Activated naive CD8-positive, alpha-beta T cell treated with anti-CD3 and anti-CD28 coated beads, Interleukin-2, amount 50 U/mL, for 24 hours (primary cell): ENCODE data around the gene OR2AE1.
A peak's percentile ranks its signal among the peaks of the same experiment; 100 is the strongest.

Experiments
- ATAC-seq: fragments of 150-1000 bp; cut with Tn5 transposase; one replicate; pipeline ENCODE4 v1.10.0; 2021
- DNase-seq: peaks from one replicate; pipeline ENCODE4 v3.0.0; 2021
- H3K27ac Mint-ChIP-seq: one replicate; pipeline ENCODE4 v1.8.0; 2021; ENCODE audit warnings: mild to moderate bottlenecking, mixed read lengths
- H3K27me3 Mint-ChIP-seq: one replicate; pipeline ENCODE4 v1.8.0; 2021; ENCODE audit warnings: mixed read lengths
- H3K36me3 Mint-ChIP-seq: one replicate; pipeline ENCODE4 v1.8.0; 2021; ENCODE audit warnings: low read depth, mixed read lengths
- H3K4me1 Mint-ChIP-seq: one replicate; pipeline ENCODE4 v1.8.0; 2021; ENCODE audit warnings: mixed read lengths
- H3K4me3 Mint-ChIP-seq: one replicate; pipeline ENCODE4 v1.8.0; 2021; ENCODE audit warnings: mild to moderate bottlenecking, moderate library complexity, mixed read lengths
- H3K9me3 Mint-ChIP-seq: one replicate; pipeline ENCODE4 v1.8.0; 2021; ENCODE audit warnings: mixed read lengths

OR2AE1 gene

DNA sequence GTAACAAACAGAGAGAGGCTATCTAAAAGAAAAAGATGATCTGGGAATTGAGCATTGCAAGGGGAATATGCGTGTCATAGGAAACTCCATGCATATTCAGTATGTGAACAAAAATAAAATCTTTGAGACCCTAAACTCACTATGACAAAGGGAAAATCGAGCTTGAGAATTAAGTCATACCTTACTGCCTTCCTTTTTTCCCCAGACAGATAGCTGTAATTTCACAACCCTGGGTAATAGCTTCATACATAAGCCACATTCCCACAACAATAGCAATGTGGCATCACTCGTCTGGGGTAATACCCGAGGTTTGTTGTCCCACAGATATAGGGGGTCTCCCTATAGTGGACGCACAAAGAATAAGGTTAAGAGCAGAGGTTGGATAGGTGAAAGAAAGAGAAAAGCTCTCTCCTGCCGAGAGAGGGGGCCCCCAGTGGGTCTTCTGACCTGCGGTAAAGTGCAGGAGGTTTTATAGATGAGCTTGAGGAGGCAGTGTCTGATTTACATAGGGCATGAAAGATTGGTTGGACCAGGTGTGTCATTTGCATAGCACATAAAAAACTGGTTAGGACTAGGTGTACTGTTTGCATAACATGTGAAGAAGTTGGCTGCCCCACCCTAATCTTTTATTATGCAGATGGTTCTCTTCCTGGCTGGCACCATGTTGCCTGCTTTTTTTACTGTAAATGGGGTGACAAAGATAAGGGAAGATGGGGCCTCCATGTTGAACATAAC, 37.4 kb downstream of the OR2AE1 start:
- Mint-ChIP-seq H3K36me3 (no peaks in the 10 kb centered on the region), H3K4me3 (no peak overlapping the region), H3K27ac (no peak overlapping the region), H3K27me3 (no peaks in the 10 kb centered on the region), H3K4me1 (peaks cover 34% of the 10 kb centered on the region), H3K9me3 (no peaks in the 10 kb centered on the region)
- DNase-seq (no peak), ATAC-seq (peak; percentile 44)

- no peak for DNase-seq
- Mint-ChIP-seq H3K4me3 (no peak overlapping the region), H3K36me3 (no peaks in the 10 kb centered on the region), H3K27ac (peak overlapping the region; percentile 20), H3K27me3 (no peaks in the 10 kb centered on the region), H3K9me3 (no peaks in the 10 kb centered on the region), H3K4me1 (peaks cover 34% of the 10 kb centered on the region)
- no peak for ATAC-seq
These were observed 39.0 kb downstream of the OR2AE1 start for GRCh38 chr7:99837649-99838361.

DNA sequence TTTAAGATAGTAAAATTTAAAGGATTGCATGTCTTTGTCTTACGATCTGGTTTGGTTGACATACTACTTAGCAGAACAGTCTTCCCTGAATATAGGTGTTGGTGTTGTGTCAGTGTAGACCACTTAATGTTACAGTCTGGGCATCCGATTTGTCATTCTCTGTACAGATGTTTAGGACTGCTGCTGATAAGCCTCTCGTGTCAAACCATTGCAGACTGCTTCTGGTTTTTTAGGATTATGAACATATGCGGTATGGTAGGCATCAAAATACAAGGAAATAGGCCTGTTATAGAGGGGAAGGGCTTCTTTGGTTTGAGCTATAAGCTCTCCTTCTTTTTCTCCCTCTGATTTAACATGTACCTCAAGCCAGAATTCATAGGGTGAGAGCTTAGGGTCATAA, 41.6 kb downstream of the OR2AE1 start:
- DNase-seq (no peak), ATAC-seq (no peak)
- H3K27me3 Mint-ChIP-seq, result peaks cover 8% of the 10 kb centered on the region
- H3K4me3 Mint-ChIP-seq, result no peak overlapping the region
- H3K9me3 Mint-ChIP-seq, result no peaks in the 10 kb centered on the region
- peaks cover 23% of the 10 kb centered on the region for H3K4me1 Mint-ChIP-seq
- no peaks in the 10 kb centered on the region for H3K36me3 Mint-ChIP-seq
- no peak overlapping the region for H3K27ac Mint-ChIP-seq

DNA sequence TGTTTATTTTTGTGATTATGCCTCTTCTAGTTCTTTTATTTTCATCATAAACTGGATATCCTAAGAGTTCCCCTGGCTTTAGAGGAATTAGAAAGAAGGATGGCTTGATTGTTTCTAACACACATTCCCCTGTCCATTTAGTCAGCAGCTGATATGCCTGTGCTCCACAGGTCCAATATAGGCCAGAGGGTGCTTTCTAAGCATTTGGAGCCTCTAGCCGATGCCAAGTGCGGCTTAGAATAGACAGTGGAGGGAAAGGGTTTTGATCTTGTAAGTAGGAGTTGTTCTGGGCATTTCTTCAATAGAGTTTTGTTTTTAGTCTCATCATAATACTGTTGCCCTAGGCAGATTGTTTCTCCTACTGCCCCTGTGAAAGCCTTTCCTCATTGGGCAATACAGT, 42.5 kb downstream of the OR2AE1 start:
- Mint-ChIP-seq H3K27ac (no peak overlapping the region), H3K27me3 (peaks cover 8% of the 10 kb centered on the region), H3K4me3 (no peak overlapping the region), H3K4me1 (peaks cover 16% of the 10 kb centered on the region), H3K9me3 (no peaks in the 10 kb centered on the region), H3K36me3 (no peaks in the 10 kb centered on the region)
- no peak for DNase-seq
- ATAC-seq, result no peak

DNA sequence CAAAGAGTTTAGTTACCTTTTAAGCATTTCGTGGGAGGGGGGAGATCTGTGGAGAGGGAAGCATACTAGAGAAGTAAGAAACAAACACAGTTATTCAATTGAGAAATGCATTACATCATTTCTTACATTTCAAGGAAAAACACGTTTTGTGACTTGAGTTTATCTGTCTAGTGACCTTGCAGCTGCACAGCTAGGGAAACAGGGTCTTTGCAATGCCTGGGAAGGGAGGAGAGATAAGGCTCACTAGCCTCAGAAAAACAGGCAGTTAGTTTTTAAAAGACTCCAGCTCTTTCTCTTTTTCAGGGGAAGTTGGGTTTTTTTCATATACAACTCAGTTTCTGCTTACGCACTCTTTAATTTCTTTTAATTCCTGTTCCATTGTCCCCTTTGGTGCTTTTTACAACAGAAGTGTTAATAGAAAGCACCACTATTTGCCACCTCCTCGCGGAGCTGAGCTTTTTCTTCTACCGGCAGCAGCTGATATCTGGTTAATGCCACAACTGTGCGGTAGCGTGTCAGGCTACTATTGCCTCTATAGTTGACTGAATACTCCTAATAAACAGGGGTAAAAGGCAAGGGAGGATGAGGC, 43.5 kb downstream of the OR2AE1 start:
- DNase-seq (no peak), ATAC-seq (no peak)
- H3K27me3 Mint-ChIP-seq, result peaks cover 8% of the 10 kb centered on the region
- no peaks in the 10 kb centered on the region for H3K36me3 Mint-ChIP-seq
- H3K27ac Mint-ChIP-seq, result no peak overlapping the region
- H3K4me1 Mint-ChIP-seq, result peaks cover 11% of the 10 kb centered on the region
- no peak overlapping the region for H3K4me3 Mint-ChIP-seq
- no peaks in the 10 kb centered on the region for H3K9me3 Mint-ChIP-seq

- Mint-ChIP-seq H3K36me3 (no peaks in the 10 kb centered on the region), H3K4me1 (no peaks in the 10 kb centered on the region), H3K27ac (no peak overlapping the region), H3K27me3 (peaks cover 8% of the 10 kb centered on the region), H3K9me3 (no peaks in the 10 kb centered on the region), H3K4me3 (no peak overlapping the region)
- ATAC-seq (no peak), DNase-seq (no peak)
These were observed 45.2 kb downstream of the OR2AE1 start for GRCh38 chr7:99831595-99831994.

- ATAC-seq, result no peak
- Mint-ChIP-seq H3K27ac (no peak overlapping the region), H3K4me3 (no peak overlapping the region), H3K9me3 (no peaks in the 10 kb centered on the region), H3K36me3 (no peaks in the 10 kb centered on the region), H3K4me1 (no peaks in the 10 kb centered on the region), H3K27me3 (peaks cover 8% of the 10 kb centered on the region)
- no peak for DNase-seq
These were observed 47.2 kb downstream of the OR2AE1 start for GRCh38 chr7:99829524-99830160.

GRCh38 chr7:99828811-99829210, 48.0 kb downstream of the OR2AE1 start:
- Mint-ChIP-seq H3K27me3 (peaks cover 8% of the 10 kb centered on the region), H3K4me1 (no peaks in the 10 kb centered on the region), H3K36me3 (no peaks in the 10 kb centered on the region), H3K27ac (no peak overlapping the region), H3K4me3 (no peak overlapping the region), H3K9me3 (no peaks in the 10 kb centered on the region)
- DNase-seq, result no peak
- no peak for ATAC-seq

- no peak overlapping the region for H3K4me3 Mint-ChIP-seq
- no peak for DNase-seq
- peaks cover 6% of the 10 kb centered on the region for H3K27me3 Mint-ChIP-seq
- no peak for ATAC-seq
- H3K4me1 Mint-ChIP-seq, result no peaks in the 10 kb centered on the region
- H3K27ac Mint-ChIP-seq, result no peak overlapping the region
- H3K9me3 Mint-ChIP-seq, result no peaks in the 10 kb centered on the region
- H3K36me3 Mint-ChIP-seq, result no peaks in the 10 kb centered on the region
These were observed 49.6 kb downstream of the OR2AE1 start for GRCh38 chr7:99827040-99827778.
